Neuron (in vitro differentiated cells): ENCODE measurements around the gene YEATS4.

Experiments used
- H2AFZ ChIP-seq: one replicate; pipeline ENCODE4 v1.6.1; 2013; ENCODE audit warnings: low read depth, mild to moderate bottlenecking, inconsistent platforms, low read length, moderate library complexity
- H3K27me3 ChIP-seq: one replicate; pipeline ENCODE4 v1.6.1; 2013; ENCODE audit warnings: low read length; ENCODE audit not compliant: insufficient read depth
- H3K36me3 ChIP-seq: one replicate; pipeline ENCODE4 v1.6.1; 2013; ENCODE audit warnings: low read length; ENCODE audit not compliant: insufficient read depth
- H3K4me1 ChIP-seq: one replicate; pipeline ENCODE4 v1.6.1; 2013; ENCODE audit warnings: low read length; ENCODE audit not compliant: insufficient read depth
- H3K4me3 ChIP-seq: 2 replicates; pipeline ENCODE4 v1.5.1; 2013; ENCODE audit warnings: mild to moderate bottlenecking, low read length, moderate library complexity
- H3K9me3 ChIP-seq: one replicate; pipeline ENCODE4 v1.6.1; 2013; ENCODE audit warnings: low read length

YEATS4 gene

GRCh38 chr12:69412655-69413054 is 53.1 kb downstream of the YEATS4 start:
- H3K4me1 ChIP-seq, result no peaks in the 10 kb centered on the region
- H3K9me3 ChIP-seq, result no peaks in the 10 kb centered on the region
- H3K27me3 ChIP-seq, result no peaks in the 10 kb centered on the region
- no peak overlapping the region for H2AFZ ChIP-seq
- H3K36me3 ChIP-seq, result peaks cover 6% of the 10 kb centered on the region
- H3K4me3 ChIP-seq, result no peak overlapping the region

- no peak overlapping the region for H2AFZ ChIP-seq
- H3K9me3 ChIP-seq, result no peaks in the 10 kb centered on the region
- H3K36me3 ChIP-seq, result peaks cover 4% of the 10 kb centered on the region
- H3K4me3 ChIP-seq, result no peak overlapping the region
- H3K4me1 ChIP-seq, result no peaks in the 10 kb centered on the region
- H3K27me3 ChIP-seq, result no peaks in the 10 kb centered on the region
These were observed 56.1 kb downstream of the YEATS4 start for GRCh38 chr12:69415471-69416275.

- Histone ChIP-seq H3K27me3 (no peaks in the 10 kb centered on the region), H3K36me3 (no peaks in the 10 kb centered on the region), H2AFZ (no peak overlapping the region), H3K4me1 (no peaks in the 10 kb centered on the region), H3K9me3 (no peaks in the 10 kb centered on the region), H3K4me3 (no peak overlapping the region)
These were observed 57.7 kb downstream of the YEATS4 start for GRCh38 chr12:69417231-69417630.

- Histone ChIP-seq H3K4me3 (no peak overlapping the region), H3K4me1 (no peaks in the 10 kb centered on the region), H3K27me3 (no peaks in the 10 kb centered on the region), H3K9me3 (no peaks in the 10 kb centered on the region), H3K36me3 (no peaks in the 10 kb centered on the region), H2AFZ (no peak overlapping the region)
These were observed 58.2 kb downstream of the YEATS4 start for GRCh38 chr12:69417741-69418167.

- Histone ChIP-seq H2AFZ (no peak overlapping the region), H3K27me3 (no peaks in the 10 kb centered on the region), H3K9me3 (no peaks in the 10 kb centered on the region), H3K4me3 (no peak overlapping the region), H3K36me3 (no peaks in the 10 kb centered on the region), H3K4me1 (no peaks in the 10 kb centered on the region)
These were observed 60.2 kb downstream of the YEATS4 start for GRCh38 chr12:69419701-69420100.

GRCh38 chr12:69421548-69421947 is 62.0 kb downstream of the YEATS4 start:
- H3K4me3 ChIP-seq, result no peak overlapping the region
- no peak overlapping the region for H2AFZ ChIP-seq
- H3K36me3 ChIP-seq, result no peaks in the 10 kb centered on the region
- H3K9me3 ChIP-seq, result no peaks in the 10 kb centered on the region
- H3K4me1 ChIP-seq, result no peaks in the 10 kb centered on the region
- no peaks in the 10 kb centered on the region for H3K27me3 ChIP-seq

- Histone ChIP-seq H3K4me1 (no peaks in the 10 kb centered on the region), H3K4me3 (no peak overlapping the region), H3K27me3 (no peaks in the 10 kb centered on the region), H2AFZ (no peak overlapping the region), H3K36me3 (no peaks in the 10 kb centered on the region), H3K9me3 (no peaks in the 10 kb centered on the region)
These were observed 63.7 kb downstream of the YEATS4 start for GRCh38 chr12:69423037-69423905.

- H3K9me3 ChIP-seq, result no peaks in the 10 kb centered on the region
- no peak overlapping the region for H2AFZ ChIP-seq
- no peaks in the 10 kb centered on the region for H3K36me3 ChIP-seq
- no peaks in the 10 kb centered on the region for H3K4me1 ChIP-seq
- H3K27me3 ChIP-seq, result no peaks in the 10 kb centered on the region
- H3K4me3 ChIP-seq, result no peak overlapping the region
These were observed 65.9 kb downstream of the YEATS4 start for GRCh38 chr12:69425417-69425816.

GRCh38 chr12:69428351-69429073 is 69.0 kb downstream of the YEATS4 start:
- Histone ChIP-seq H3K4me1 (no peaks in the 10 kb centered on the region), H3K9me3 (no peaks in the 10 kb centered on the region), H3K27me3 (no peaks in the 10 kb centered on the region), H3K36me3 (no peaks in the 10 kb centered on the region), H2AFZ (no peak overlapping the region), H3K4me3 (no peak overlapping the region)

- Histone ChIP-seq H3K27me3 (no peaks in the 10 kb centered on the region), H3K4me1 (no peaks in the 10 kb centered on the region), H3K36me3 (no peaks in the 10 kb centered on the region), H3K9me3 (no peaks in the 10 kb centered on the region), H3K4me3 (no peak overlapping the region), H2AFZ (no peak overlapping the region)
These were observed 71.5 kb downstream of the YEATS4 start for GRCh38 chr12:69430942-69431590.

- Histone ChIP-seq H2AFZ (no peak overlapping the region), H3K36me3 (no peaks in the 10 kb centered on the region), H3K9me3 (no peaks in the 10 kb centered on the region), H3K27me3 (no peaks in the 10 kb centered on the region), H3K4me3 (no peak overlapping the region), H3K4me1 (no peaks in the 10 kb centered on the region)
These were observed 72.2 kb downstream of the YEATS4 start for GRCh38 chr12:69431591-69432222.

GRCh38 chr12:69433653-69434052 is 74.1 kb downstream of the YEATS4 start:
- no peaks in the 10 kb centered on the region for H3K9me3 ChIP-seq
- H3K4me3 ChIP-seq, result no peak overlapping the region
- no peak overlapping the region for H2AFZ ChIP-seq
- no peaks in the 10 kb centered on the region for H3K36me3 ChIP-seq
- H3K27me3 ChIP-seq, result no peaks in the 10 kb centered on the region
- H3K4me1 ChIP-seq, result no peaks in the 10 kb centered on the region
